SKM-1 (cell line): Measurements from ENCODE around the gene C14orf119.

ENCODE experiments used
- DNase-seq: peaks from one replicate; lab custom pipeline; 2025; ENCODE audit not compliant: unreplicated experiment; lab: John Stamatoyannopoulos, UW

C14orf119 gene

GRCh38 chr14:23086565-23086964, 8.7 kb upstream of the C14orf119 start:
- no peak for DNase-seq

- no peak for DNase-seq
Measured at GRCh38 chr14:23089498-23090253, 5.6 kb upstream of the C14orf119 start.

GRCh38 chr14:23090254-23090636, 5.1 kb upstream of the C14orf119 start:
- DNase-seq = no peak

- no peak for DNase-seq
Measured at GRCh38 chr14:23091294-23092225, 3.7 kb upstream of the C14orf119 start.

GRCh38 chr14:23093104-23093503, 2.2 kb upstream of the C14orf119 start:
- no peak for DNase-seq

- DNase-seq = no peak
Measured at GRCh38 chr14:23093526-23093925, 1.8 kb upstream of the C14orf119 start.

GRCh38 chr14:23093991-23094665, 1.2 kb upstream of the C14orf119 start:
- no peak for DNase-seq

- no peak for DNase-seq
Measured at GRCh38 chr14:23094666-23095195, 574 bp upstream of the C14orf119 start, which contains the start of gene ACIN1. ACIN1 (minus strand) TSS chr14:23095136; CDS start chr14:23095112, 24 bp downstream.

GRCh38 chr14:23097786-23098185, 2.5 kb downstream of the C14orf119 start:
- no peak for DNase-seq

GRCh38 chr14:23099212-23099861, 4.0 kb downstream of the C14orf119 start:
- DNase-seq = no peak

- no peak for DNase-seq
Measured at GRCh38 chr14:23101213-23101970, 6.1 kb downstream of the C14orf119 start.

- DNase-seq = no peak
Measured at GRCh38 chr14:23101986-23102625, 6.8 kb downstream of the C14orf119 start.

- DNase-seq = no peak
Measured at GRCh38 chr14:23102801-23103200, 7.5 kb downstream of the C14orf119 start.

- no peak for DNase-seq
Measured at GRCh38 chr14:23103581-23103980, 8.3 kb downstream of the C14orf119 start.

- no peak for DNase-seq
Measured at GRCh38 chr14:23104070-23104590, 8.8 kb downstream of the C14orf119 start.

- DNase-seq = no peak
Measured at GRCh38 chr14:23104591-23105347, 9.5 kb downstream of the C14orf119 start, which contains the start of gene CIROP. CIROP (minus strand) TSS chr14:23104989; CDS start chr14:23104920, 69 bp downstream.

- DNase-seq = no peak
Measured at GRCh38 chr14:23105348-23105824, 10.1 kb downstream of the C14orf119 start.

- no peak for DNase-seq
Measured at GRCh38 chr14:23106747-23107045, 11.4 kb downstream of the C14orf119 start.
